H9 (cell line): ENCODE results near the gene KCNMB2. TPM values are rescaled to one million over a fixed set of nuclear protein-coding genes. Genes with fewer than 3 reads are reported as not detected.

Source experiments
- DNase-seq: peaks from one replicate; pipeline ENCODE4 v3.0.0-alpha.2; 2017
- H2AFZ ChIP-seq: one replicate; pipeline ENCODE4 v1.6.1; 2013; ENCODE audit warnings: mild to moderate bottlenecking, low read length, control low read depth, moderate library complexity
- H2AK5ac ChIP-seq: 2 replicates; pipeline ENCODE4 v1.6.1; 2013; ENCODE audit warnings: low read length, control low read depth, mixed read lengths; ENCODE audit not compliant: insufficient read length
- H2BK120ac ChIP-seq: one replicate; pipeline ENCODE4 v1.6.1; 2013; ENCODE audit warnings: low read depth, mild to moderate bottlenecking, low read length, control low read depth, inconsistent platforms; ENCODE audit not compliant: poor library complexity, severe bottlenecking
- H2BK12ac ChIP-seq: 2 replicates; pipeline ENCODE4 v1.6.1; 2013; ENCODE audit warnings: low read length, control low read depth, mixed read lengths, low read depth; ENCODE audit not compliant: insufficient read length
- H2BK15ac ChIP-seq: 2 replicates; pipeline ENCODE4 v1.6.1; 2013; ENCODE audit warnings: low read depth, low read length, control low read depth
- H2BK20ac ChIP-seq: one replicate; pipeline ENCODE4 v1.6.1; 2013; ENCODE audit warnings: low read depth, mild to moderate bottlenecking, low read length, control low read depth, inconsistent platforms; ENCODE audit not compliant: poor library complexity, severe bottlenecking
- H2BK5ac ChIP-seq: 2 replicates; pipeline ENCODE4 v1.6.1; 2013; ENCODE audit warnings: low read length, control low read depth, mixed read lengths; ENCODE audit not compliant: insufficient read length
- H3K14ac ChIP-seq: 2 replicates; pipeline ENCODE4 v1.6.1; 2013; ENCODE audit warnings: low read length, control low read depth; ENCODE audit not compliant: insufficient read depth
- H3K18ac ChIP-seq: 2 replicates; pipeline ENCODE4 v1.6.1; 2013; ENCODE audit warnings: low read depth, mild to moderate bottlenecking, mixed read lengths, low read length, control low read depth; ENCODE audit not compliant: insufficient read length
- H3K23ac ChIP-seq: 2 replicates; pipeline ENCODE4 v1.6.1; 2013; ENCODE audit warnings: low read length, control low read depth, mixed read lengths, low read depth; ENCODE audit not compliant: insufficient read length
- H3K23me2 ChIP-seq: 2 replicates; pipeline ENCODE4 v1.6.1; 2013; ENCODE audit warnings: low read depth, mild to moderate bottlenecking, mixed read lengths, low read length, control low read depth; ENCODE audit not compliant: insufficient read length, poor library complexity, severe bottlenecking
- H3K27ac ChIP-seq: 2 replicates; pipeline ENCODE4 v1.5.1; 2013; ENCODE audit warnings: low read length, control low read depth, mixed read lengths, low read depth; ENCODE audit not compliant: insufficient read length
- H3K27me3 ChIP-seq: 2 replicates; pipeline ENCODE4 v1.6.1; 2013; ENCODE audit warnings: low read length, control low read depth, inconsistent platforms; ENCODE audit not compliant: insufficient read depth
- H3K4ac ChIP-seq: 2 replicates; pipeline ENCODE4 v1.6.1; 2013; ENCODE audit warnings: low read depth, mild to moderate bottlenecking, control low read depth, inconsistent platforms, low read length, moderate library complexity
- H3K4me1 ChIP-seq: 2 replicates; pipeline ENCODE4 v1.6.1; 2013; ENCODE audit warnings: low read length, control low read depth, inconsistent platforms; ENCODE audit not compliant: insufficient read depth
- H3K4me2 ChIP-seq: 2 replicates; pipeline ENCODE4 v1.6.1; 2013; ENCODE audit warnings: low read length, control low read depth, mixed read lengths; ENCODE audit not compliant: insufficient read length, insufficient read depth
- H3K56ac ChIP-seq: 2 replicates; pipeline ENCODE4 v1.6.1; 2013; ENCODE audit warnings: low read depth, mild to moderate bottlenecking, mixed read lengths, low read length, control low read depth; ENCODE audit not compliant: insufficient read length
- H3K79me1 ChIP-seq: 2 replicates; pipeline ENCODE4 v1.6.1; 2013; ENCODE audit warnings: low read depth, mild to moderate bottlenecking, moderate library complexity, low read length, control low read depth, inconsistent platforms; ENCODE audit not compliant: insufficient read depth, poor library complexity, severe bottlenecking
- H3K79me2 ChIP-seq: 2 replicates; pipeline ENCODE4 v1.6.1; 2013; ENCODE audit warnings: low read length, control low read depth, inconsistent platforms; ENCODE audit not compliant: insufficient read depth
- H3K9ac ChIP-seq: 2 replicates; pipeline ENCODE4 v1.6.1; 2013; ENCODE audit warnings: low read length, control low read depth, mixed read lengths; ENCODE audit not compliant: insufficient read length; ENCODE audit errors: extremely low read depth
- H3K9me3 ChIP-seq: one replicate; pipeline ENCODE4 v1.6.1; 2013; ENCODE audit warnings: low read depth, low read length, inconsistent platforms; ENCODE audit not compliant: control insufficient read depth
- H3T11ph ChIP-seq: one replicate; pipeline ENCODE4 v1.6.1; 2013; ENCODE audit warnings: mild to moderate bottlenecking, low read length, control low read depth, inconsistent platforms
- H4K20me1 ChIP-seq: one replicate; pipeline ENCODE4 v1.6.1; 2013; ENCODE audit not compliant: control insufficient read depth, insufficient read length, insufficient read depth
- H4K5ac ChIP-seq: 2 replicates; pipeline ENCODE4 v1.6.1; 2013; ENCODE audit warnings: low read depth, mild to moderate bottlenecking, mixed read lengths, low read length, control low read depth; ENCODE audit not compliant: insufficient read length
- H4K8ac ChIP-seq: replicated peaks from 2 replicates; pipeline ENCODE4 v1.6.1; 2013; ENCODE audit warnings: low read length, control low read depth, mixed read lengths, low read depth; ENCODE audit not compliant: insufficient read length
- H4K91ac ChIP-seq: 2 replicates; pipeline ENCODE4 v1.6.1; 2013; ENCODE audit warnings: low read depth, mild to moderate bottlenecking, moderate library complexity, mixed read lengths, low read length, control low read depth; ENCODE audit not compliant: insufficient read length
- H3K27ac Mint-ChIP-seq, 3 experiments: 2 replicates in 2 of 3; 3 replicates in 1 of 3; pipeline ENCODE4 v1.8.0; 2020 to 2021; ENCODE audit warnings: mixed read lengths in 3 of 3, mild to moderate bottlenecking in 1 of 3, moderate library complexity in 1 of 3
- H3K27me3 Mint-ChIP-seq: 2 replicates; pipeline ENCODE4 v1.8.0; 2021; ENCODE audit warnings: low read depth, mild to moderate bottlenecking, moderate library complexity, mixed read lengths
- H3K36me3 Mint-ChIP-seq, 3 experiments: 2 replicates in 2 of 3; 3 replicates in 1 of 3; pipeline ENCODE4 v1.8.0; 2020 to 2021; ENCODE audit warnings: low read depth in 3 of 3, mixed read lengths in 3 of 3; ENCODE audit not compliant: insufficient read depth in 1 of 3
- H3K4me1 Mint-ChIP-seq, 2 experiments: 2 replicates each; pipeline ENCODE4 v1.8.0; 2020; ENCODE audit warnings: mixed read lengths in 2 of 2
- H3K4me3 Mint-ChIP-seq, 2 experiments: 2 replicates in 1 of 2; 3 replicates in 1 of 2; pipeline ENCODE4 v1.8.0; 2020 to 2021; ENCODE audit warnings: mild to moderate bottlenecking in 2 of 2, mixed read lengths in 2 of 2, moderate library complexity in 1 of 2
- H3K9me3 Mint-ChIP-seq, 2 experiments: 2 replicates in 1 of 2; 3 replicates in 1 of 2; pipeline ENCODE4 v1.8.0; 2020; ENCODE audit warnings: mild to moderate bottlenecking in 2 of 2, mixed read lengths in 2 of 2, moderate library complexity in 1 of 2
- CTCF ChIP-seq: fragments of 200-600 bp; sonication (generic); conservative IDR thresholded peaks from 3 replicates; pipeline ENCODE4 v1.8.0; 2021; ENCODE audit warnings: antibody characterized with exemption, mild to moderate bottlenecking
- WGBS: extraction: QIAGEN DNeasy Blood & Tissue Kit; methylation state at CpG from one replicate; pipeline ENCODE4 v1.1.7; 2013; ENCODE audit warnings: missing lambda C conversion rate, low lambda C conversion rate, mixed read lengths; ENCODE audit not compliant: insufficient read length; ENCODE audit errors: extremely low coverage; 5-methylcytosine and 5-hydroxymethylcytosine counted together
- total RNA-seq: library from RNA; stranded (reverse); gene quantifications from 2 replicates; pipeline ENCODE4 v1.2.1, GENCODE V29; 2021

KCNMB2 gene
- total RNA-seq, 1 experiment from 2014 or later, result not detected

DNA sequence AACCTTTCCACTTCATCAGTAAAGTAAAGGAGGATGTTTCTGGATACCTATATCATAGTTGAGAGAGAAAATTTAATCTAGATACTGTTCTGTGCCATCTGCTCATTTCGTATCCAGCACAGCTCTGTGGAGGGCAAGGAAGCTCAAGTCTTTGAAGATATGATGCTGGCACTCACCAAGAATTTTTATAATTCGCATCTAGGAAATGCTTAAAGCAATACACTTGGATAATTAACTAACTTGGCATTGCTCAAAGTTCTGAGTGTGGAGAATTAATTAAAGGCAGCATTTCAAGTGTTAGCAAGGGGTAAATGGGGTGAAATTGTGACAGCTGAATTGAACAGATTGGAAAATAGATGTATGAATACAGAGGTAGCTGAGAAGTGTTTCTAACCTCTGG lies 213.2 kb downstream of the KCNMB2 start:
- H3K9me3 ChIP-seq, result no peaks in the 10 kb centered on the region
- H3K14ac ChIP-seq, result no peak overlapping the region
- H2BK15ac ChIP-seq, result no peak overlapping the region
- no peaks in the 10 kb centered on the region for H3K79me2 ChIP-seq
- no peaks in the 10 kb centered on the region for H3K79me1 ChIP-seq
- Mint-ChIP-seq H3K27me3 (no peaks in the 10 kb centered on the region), H3K9me3 (peaks cover 10 to 11% of the 10 kb centered on the region in 2 experiments; a peak in 4 of 5 replicates), H3K4me1 (peaks cover 0 to 7% of the 10 kb centered on the region in 2 experiments; a peak in 2 of 4 replicates), H3K36me3 (peaks cover 12 to 22% (median 19%) of the 10 kb centered on the region in 3 experiments; a peak in 6 of 7 replicates), H3K27ac (no peak overlapping the region), H3K4me3 (no peak overlapping the region)
- no peak overlapping the region for H2BK12ac ChIP-seq
- no peaks in the 10 kb centered on the region for H3K23me2 ChIP-seq
- H4K5ac ChIP-seq, result no peak overlapping the region
- H4K91ac ChIP-seq, result no peak overlapping the region
- no peak for TF ChIP-seq CTCF
- H3K27ac ChIP-seq, result no peak overlapping the region
- H3K4me1 ChIP-seq, result no peaks in the 10 kb centered on the region
- no peak overlapping the region for H3K4me2 ChIP-seq
- H2BK120ac ChIP-seq, result no peak overlapping the region
- no peaks in the 10 kb centered on the region for H3K27me3 ChIP-seq
- no peak overlapping the region for H4K8ac ChIP-seq
- no peak for DNase-seq
- H3K23ac ChIP-seq, result no peak overlapping the region
- no peak overlapping the region for H3K18ac ChIP-seq
- no peak overlapping the region for H2BK20ac ChIP-seq
- H2AK5ac ChIP-seq, result no peak overlapping the region
- no peaks in the 10 kb centered on the region for H4K20me1 ChIP-seq
- WGBS, result no CpG with 5 or more reads among the region's 2 CpGs
- H2BK5ac ChIP-seq, result no peak overlapping the region
- no peak overlapping the region for H3K4ac ChIP-seq
- H2AFZ ChIP-seq, result no peak overlapping the region
- H3K9ac ChIP-seq, result no peak overlapping the region
- H3K56ac ChIP-seq, result no peak overlapping the region
- no peak overlapping the region for H3T11ph ChIP-seq
